HEK293 (cell line): ENCODE results near the gene ALOX12B.

ENCODE experiments used
- CTCF ChIA-PET: fragments of 350-600 bp; formaldehyde crosslinking; extraction: SDS; loops from one replicate; lab custom pipeline; 2021; ENCODE audit warnings: antibody characterized with exemption; lab: Yijun Ruan, JAX
- POLR2A ChIA-PET: fragments of 300-600 bp; formaldehyde crosslinking; extraction: SDS; loops from one replicate; lab custom pipeline; 2020; ENCODE audit warnings: antibody characterized with exemption, inconsistent platforms; lab: Yijun Ruan, JAX
- H3K27ac ChIP-seq: fragments of 200-500 bp; sonication (Bioruptor generic); 2 replicates; pipeline ENCODE4 v1.5.1; 2014; ENCODE audit warnings: low read depth, low read length, control low read depth, inconsistent platforms; ENCODE audit errors: extremely low read depth
- H3K36me3 ChIP-seq, 2 experiments: fragments of 200-500 bp in 1 of 2; sonication (Bioruptor generic) in 1 of 2; 1 replicate in 1 of 2; 2 replicates in 1 of 2; pipeline ENCODE4 v1.5.1; 2014 to 2017; ENCODE audit warnings: inconsistent platforms in 2 of 2, low read length in 2 of 2; ENCODE audit not compliant: control insufficient read depth in 2 of 2, insufficient read depth in 1 of 2
- H3K4me1 ChIP-seq: fragments of 200-500 bp; sonication (Bioruptor generic); 2 replicates; pipeline ENCODE4 v1.5.1; 2014; ENCODE audit warnings: mild to moderate bottlenecking, low read length, inconsistent platforms; ENCODE audit not compliant: control insufficient read depth, insufficient read depth
- H3K4me3 ChIP-seq: 2 replicates; pipeline ENCODE4 v1.5.1; 2011; ENCODE audit warnings: low read depth, mild to moderate bottlenecking, control low read depth, low read length, moderate library complexity
- H3K9me3 ChIP-seq: fragments of 200-500 bp; sonication (Bioruptor generic); 2 replicates; pipeline ENCODE4 v1.5.1; 2014; ENCODE audit warnings: low read depth, low read length, inconsistent platforms; ENCODE audit not compliant: control insufficient read depth, insufficient read depth
- HOXA7 ChIP-seq: sonication (generic); formaldehyde crosslinking; IDR thresholded peaks from 2 replicates; pipeline ENCODE4 v1.8.1; 2022; ENCODE audit warnings: missing genetic modification reagents, borderline replicate concordance
- KLF10 ChIP-seq: fragments of 450-650 bp; IDR thresholded peaks from 2 replicates; pipeline ENCODE4 v1.5.1; 2018; ENCODE audit warnings: missing biosample characterization, mild to moderate bottlenecking, missing genetic modification characterization
- MZF1 ChIP-seq: fragments of 450-650 bp; formaldehyde crosslinking; IDR thresholded peaks from 2 replicates; pipeline ENCODE4 v1.5.1; 2017; ENCODE audit warnings: missing biosample characterization, missing genetic modification characterization, borderline replicate concordance
- PRDM1 ChIP-seq: fragments of 450-650 bp; formaldehyde crosslinking; IDR thresholded peaks from 2 replicates; pipeline ENCODE4; 2016; ENCODE audit warnings: missing biosample characterization, missing genetic modification characterization
- TRIM28 ChIP-seq: IDR thresholded peaks from 2 replicates; pipeline ENCODE4 v1.6.1; 2011; ENCODE audit warnings: low read length, control low read depth, borderline replicate concordance
- WT1 ChIP-seq: fragments of 450-650 bp; formaldehyde crosslinking; IDR thresholded peaks from 2 replicates; pipeline ENCODE4 v1.5.1; 2016; ENCODE audit warnings: missing biosample characterization, missing genetic modification characterization
- ZBTB21 ChIP-seq: fragments of 450-650 bp; formaldehyde crosslinking; IDR thresholded peaks from 2 replicates; pipeline ENCODE4 v1.5.1; 2017; ENCODE audit warnings: missing biosample characterization, missing genetic modification characterization
- ZNF121 ChIP-seq: fragments of 450-650 bp; formaldehyde crosslinking; IDR thresholded peaks from 2 replicates; pipeline ENCODE4 v1.5.1; 2016; ENCODE audit warnings: missing biosample characterization, missing genetic modification characterization
- ZNF140 ChIP-seq: fragments of 450-650 bp; formaldehyde crosslinking; IDR thresholded peaks from 2 replicates; pipeline ENCODE4 v1.5.1; 2016; ENCODE audit warnings: missing biosample characterization, missing genetic modification characterization
- ZNF155 ChIP-seq: fragments of 450-650 bp; formaldehyde crosslinking; IDR thresholded peaks from 2 replicates; pipeline ENCODE4 v1.5.1; 2016; ENCODE audit warnings: missing biosample characterization, missing genetic modification characterization
- ZNF202 ChIP-seq: fragments of 450-650 bp; formaldehyde crosslinking; IDR thresholded peaks from 2 replicates; pipeline ENCODE4 v1.5.1; 2016; ENCODE audit warnings: missing biosample characterization, missing genetic modification characterization, borderline replicate concordance
- ZNF341 ChIP-seq: fragments of 450-650 bp; formaldehyde crosslinking; IDR thresholded peaks from 2 replicates; pipeline ENCODE4; 2016; ENCODE audit warnings: low read depth, missing biosample characterization, missing genetic modification characterization
- ZNF350 ChIP-seq: fragments of 450-650 bp; formaldehyde crosslinking; IDR thresholded peaks from 2 replicates; pipeline ENCODE4 v1.5.0; 2017; ENCODE audit warnings: missing biosample characterization, mild to moderate bottlenecking, missing genetic modification characterization
- ZNF362 ChIP-seq: fragments of 450-650 bp; formaldehyde crosslinking; IDR thresholded peaks from 2 replicates; pipeline ENCODE4 v1.5.1; 2016; ENCODE audit warnings: missing biosample characterization, missing genetic modification characterization
- ZNF366 ChIP-seq: fragments of 450-650 bp; formaldehyde crosslinking; conservative IDR thresholded peaks from 2 replicates; pipeline ENCODE4 v1.5.1; 2016; ENCODE audit warnings: missing biosample characterization, missing genetic modification characterization
- ZNF394 ChIP-seq: fragments of 450-650 bp; formaldehyde crosslinking; IDR thresholded peaks from 2 replicates; pipeline ENCODE4 v1.5.1; 2016; ENCODE audit warnings: missing biosample characterization, missing genetic modification characterization, mild to moderate bottlenecking, moderate library complexity, borderline replicate concordance
- ZNF544 ChIP-seq: fragments of 450-650 bp; formaldehyde crosslinking; IDR thresholded peaks from 2 replicates; pipeline ENCODE4 v1.5.0; 2017; ENCODE audit warnings: missing biosample characterization, missing genetic modification characterization
- ZNF701 ChIP-seq: fragments of 450-650 bp; formaldehyde crosslinking; IDR thresholded peaks from 2 replicates; pipeline ENCODE4 v1.5.1; 2016; ENCODE audit warnings: missing biosample characterization, missing genetic modification characterization
- ZNF704 ChIP-seq: fragments of 450-650 bp; formaldehyde crosslinking; IDR thresholded peaks from 2 replicates; pipeline ENCODE4 v1.5.1; 2016; ENCODE audit warnings: missing biosample characterization, missing genetic modification characterization
- TF ChIP-seq, protein P1 (sequence below): fragments of 450-650 bp; formaldehyde crosslinking; IDR thresholded peaks from 2 replicates; pipeline ENCODE4 v1.5.1; 2016; ENCODE audit warnings: missing biosample characterization, missing genetic modification characterization

Gene ALOX12B

DNA sequence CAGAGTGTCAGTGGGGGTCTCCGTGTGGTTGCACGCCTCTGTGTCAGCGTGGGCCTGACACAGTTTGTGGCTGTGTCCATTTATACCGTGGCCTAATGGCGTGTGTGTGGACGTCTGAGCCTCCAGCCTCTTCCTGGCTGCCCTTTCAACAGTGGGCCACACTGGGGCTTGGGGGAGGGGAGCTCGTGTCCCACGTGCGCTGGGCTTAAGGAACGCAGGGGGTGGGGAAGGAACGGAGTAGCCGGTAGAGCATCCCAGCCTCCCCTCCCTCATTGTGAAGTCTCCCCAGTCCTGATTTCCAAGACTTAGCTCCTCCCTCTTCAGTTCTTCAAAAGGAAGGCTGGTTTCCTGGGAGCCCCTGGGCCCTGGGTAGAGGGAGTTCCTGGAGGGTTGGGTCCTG lies 45.9 kb upstream of the ALOX12B start:
- CTCF ChIA-PET, result interaction anchor here (0.6 to 2.0 kb wide), 7 partner anchors 9 to 1407 kb away, joined by 3 to 11 read pairs (median 5); partner anchors contain the start of gene HES7

DNA sequence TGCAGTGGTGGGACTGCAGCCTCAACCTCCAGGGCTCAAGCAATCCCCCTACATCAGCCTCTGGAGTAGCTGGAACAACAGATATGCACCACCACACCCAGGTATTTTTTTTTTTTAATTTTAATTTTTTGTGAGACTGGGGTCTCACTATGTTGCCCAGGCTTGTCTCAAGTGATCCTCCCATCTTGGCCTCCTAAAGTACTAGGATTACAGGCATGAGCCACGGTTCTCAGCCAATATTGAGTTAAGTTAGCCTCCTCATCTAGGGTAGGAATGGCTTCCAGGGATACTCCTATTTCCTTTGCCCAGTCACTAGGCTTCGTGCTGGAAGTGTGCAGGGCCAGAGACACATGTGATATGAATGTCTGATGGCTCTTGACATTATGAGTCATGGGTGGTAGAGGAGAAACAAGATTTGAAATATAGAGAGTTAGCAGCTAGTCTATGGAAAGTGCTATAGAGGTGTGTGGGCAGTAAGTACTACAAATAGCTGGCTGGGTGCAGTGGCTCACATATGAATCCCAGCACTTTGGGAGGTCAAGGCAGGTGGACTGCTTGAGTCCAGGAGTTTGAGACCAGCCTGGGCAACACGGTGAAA lies 44.4 kb upstream of the ALOX12B start:
- no peak overlapping the region for H3K27ac ChIP-seq
- H3K4me3 ChIP-seq, result no peak overlapping the region
- no peaks in the 10 kb centered on the region for H3K9me3 ChIP-seq
- ChIA-PET CTCF (interaction anchor here (0.6 to 2.0 kb wide), 7 partner anchors 9 to 695 kb away, joined by 3 to 11 read pairs (median 4); no protein-coding TSS in a partner anchor), POLR2A (no interaction called here)
- H3K4me1 ChIP-seq, result 0 out of 2 replicates have a peak, but pooled peaks cover 3% of the 10 kb centered on the region
- TF ChIP-seq ZNF140 (tag by site-specific recombination) (no peak), ZNF701 (no peak), ZNF121 (tag by site-specific recombination) (peak; percentile 90), ZNF394 (peak; percentile 43; the same call in 1 of the 2 replicates), PRDM1 (tag by site-specific recombination) (peak; percentile 70; the same call in 1 of the 2 replicates)
- H3K36me3 ChIP-seq, result no peaks in the 10 kb centered on the region

More for the DNA sequence above, 45.9 kb upstream of the ALOX12B start:
- Histone ChIP-seq H3K4me3 (no peak overlapping the region), H3K36me3 (no peaks in the 10 kb centered on the region), H3K9me3 (no peaks in the 10 kb centered on the region), H3K4me1 (0 out of 2 replicates have a peak, but pooled peaks cover 4% of the 10 kb centered on the region), H3K27ac (peak overlapping the region; percentile 17; the same call in 1 of the 2 replicates)
- TF ChIP-seq WT1 (tag by site-specific recombination) (no peak), ZNF341 (tag by site-specific recombination) (peak; percentile 51)
- POLR2A ChIA-PET, result no interaction called here

GRCh38 chr17:8128125-8128784 lies 40.7 kb upstream of the ALOX12B start:
- H3K4me3 ChIP-seq, result no peak overlapping the region
- no peak overlapping the region for H3K27ac ChIP-seq

GRCh38 chr17:8126491-8127066 lies 39.1 kb upstream of the ALOX12B start:
- peaks cover 14% of the 10 kb centered on the region for H3K4me1 ChIP-seq
- no peaks in the 10 kb centered on the region for H3K9me3 ChIP-seq
- peak overlapping the region; percentile 78 for H3K27ac ChIP-seq
- ChIA-PET POLR2A (interaction anchor here (0.6 to 1.6 kb wide), 5 partner anchors 27 to 97 kb away, joined by 3 to 6 read pairs (median 4); no protein-coding TSS in a partner anchor), CTCF (interaction anchor here (0.5 to 4.7 kb wide), 11 partner anchors 10 to 257 kb away, joined by 3 to 36 read pairs (median 4); no protein-coding TSS in a partner anchor)
- H3K4me3 ChIP-seq, result peak overlapping the region; percentile 55
- no peaks in the 10 kb centered on the region for H3K36me3 ChIP-seq
- TF ChIP-seq ZNF202 (tag by site-specific recombination) (no peak), ZBTB21 (tag by site-specific recombination) (no peak), ZNF366 (tag by site-specific recombination) (no peak), ZNF544 (tag by site-specific recombination) (no peak), ZNF362 (tag by site-specific recombination) (peak; percentile 65), ZNF155 (no peak), ZNF704 (tag by site-specific recombination) (no peak), MZF1 (no peak), KLF10 (tag by site-specific recombination) (peak; percentile 19; the same call in 1 of the 2 replicates), HOXA7 (CRISPR knock-in tag) (no peak), TRIM28 (0 out of 2 replicates have a peak, but pooled peaks have one; percentile 37)
- TF ChIP-seq, protein P1, sequence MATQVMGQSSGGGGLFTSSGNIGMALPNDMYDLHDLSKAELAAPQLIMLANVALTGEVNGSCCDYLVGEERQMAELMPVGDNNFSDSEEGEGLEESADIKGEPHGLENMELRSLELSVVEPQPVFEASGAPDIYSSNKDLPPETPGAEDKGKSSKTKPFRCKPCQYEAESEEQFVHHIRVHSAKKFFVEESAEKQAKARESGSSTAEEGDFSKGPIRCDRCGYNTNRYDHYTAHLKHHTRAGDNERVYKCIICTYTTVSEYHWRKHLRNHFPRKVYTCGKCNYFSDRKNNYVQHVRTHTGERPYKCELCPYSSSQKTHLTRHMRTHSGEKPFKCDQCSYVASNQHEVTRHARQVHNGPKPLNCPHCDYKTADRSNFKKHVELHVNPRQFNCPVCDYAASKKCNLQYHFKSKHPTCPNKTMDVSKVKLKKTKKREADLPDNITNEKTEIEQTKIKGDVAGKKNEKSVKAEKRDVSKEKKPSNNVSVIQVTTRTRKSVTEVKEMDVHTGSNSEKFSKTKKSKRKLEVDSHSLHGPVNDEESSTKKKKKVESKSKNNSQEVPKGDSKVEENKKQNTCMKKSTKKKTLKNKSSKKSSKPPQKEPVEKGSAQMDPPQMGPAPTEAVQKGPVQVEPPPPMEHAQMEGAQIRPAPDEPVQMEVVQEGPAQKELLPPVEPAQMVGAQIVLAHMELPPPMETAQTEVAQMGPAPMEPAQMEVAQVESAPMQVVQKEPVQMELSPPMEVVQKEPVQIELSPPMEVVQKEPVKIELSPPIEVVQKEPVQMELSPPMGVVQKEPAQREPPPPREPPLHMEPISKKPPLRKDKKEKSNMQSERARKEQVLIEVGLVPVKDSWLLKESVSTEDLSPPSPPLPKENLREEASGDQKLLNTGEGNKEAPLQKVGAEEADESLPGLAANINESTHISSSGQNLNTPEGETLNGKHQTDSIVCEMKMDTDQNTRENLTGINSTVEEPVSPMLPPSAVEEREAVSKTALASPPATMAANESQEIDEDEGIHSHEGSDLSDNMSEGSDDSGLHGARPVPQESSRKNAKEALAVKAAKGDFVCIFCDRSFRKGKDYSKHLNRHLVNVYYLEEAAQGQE, result peak; percentile 71

More at GRCh38 chr17:8128125-8128784, 40.7 kb upstream of the ALOX12B start:
- ChIA-PET POLR2A (interaction anchor here (0.6 kb wide), 1 partner anchor 44 kb away, joined by 4 read pairs; no protein-coding TSS in a partner anchor), CTCF (interaction anchor here (3.0 to 4.7 kb wide), 2 partner anchors 10 to 30 kb away, joined by 12 to 36 read pairs; no protein-coding TSS in a partner anchor)
- Histone ChIP-seq H3K36me3 (no peaks in the 10 kb centered on the region), H3K9me3 (no peaks in the 10 kb centered on the region), H3K4me1 (peaks cover 14% of the 10 kb centered on the region)
- no peak for TF ChIP-seq ZNF350 (tag by site-specific recombination)
- TF ChIP-seq ZNF366 (tag by site-specific recombination), result peak; percentile 70
